Endothelial cell of umbilical vein (primary cell): ENCODE data around the gene ZNF362. TPM values are rescaled to one million over a fixed set of nuclear protein-coding genes. Genes with fewer than 3 reads are reported as not detected.

Experiments
- BruUV-seq: library from RNA; stranded (reverse); fragments of 400-500 nt; replicated peaks from 2 replicates; lab custom pipeline; 2021; lab: Mats Ljungman, UMichigan
- CTCF ChIA-PET: fragments of 300-600, 350-600 bp; sonication (Branson Sonifier 250); formaldehyde crosslinking; loops from one replicate; lab custom pipeline; 2021; ENCODE audit warnings: antibody characterized with exemption, inconsistent platforms; lab: Charles Lee
- POLR2A ChIA-PET: fragments of 300-600, 350-600 bp; sonication (Branson Sonifier 250); formaldehyde crosslinking; loops from one replicate; lab custom pipeline; 2021; ENCODE audit warnings: antibody characterized with exemption, inconsistent platforms; lab: Charles Lee
- DNase-seq: peaks from one replicate; pipeline ENCODE4 v3.0.0-alpha.2; 2011; ENCODE audit warnings: low read depth, low spot score
- FAIRE-seq: peaks from 2 replicates; lab custom pipeline; 2011; peaks lifted over from hg19 to GRCh38; lab: Jason Lieb, UNC
- H2AFZ ChIP-seq: 2 replicates; pipeline ENCODE4 v1.6.0; 2012; ENCODE audit warnings: low read depth, low read length, control low read depth, inconsistent platforms
- H3K27ac ChIP-seq: 2 replicates; pipeline ENCODE4 v1.5.1; 2011; ENCODE audit warnings: low read depth, mild to moderate bottlenecking, control low read depth, low read length, moderate library complexity; ENCODE audit not compliant: insufficient read depth
- H3K27me3 ChIP-seq, 2 experiments: 2 replicates each; pipeline versions ENCODE4 v1.6.0 to v1.6.1; 2011; ENCODE audit warnings: low read length in 2 of 2, mixed read lengths in 1 of 2; ENCODE audit not compliant: control insufficient read depth in 2 of 2, insufficient read depth in 2 of 2
- H3K36me3 ChIP-seq, 2 experiments: 2 replicates in 1 of 2; 3 replicates in 1 of 2; pipeline ENCODE4 v1.5.1; 2011; ENCODE audit warnings: low read length in 2 of 2, mild to moderate bottlenecking in 1 of 2, moderate library complexity in 1 of 2; ENCODE audit not compliant: control insufficient read depth in 2 of 2, insufficient read depth in 2 of 2; ENCODE audit errors: extremely low read depth in 1 of 2
- H3K4me1 ChIP-seq: 3 replicates; pipeline ENCODE4 v1.5.1; 2011; ENCODE audit warnings: mild to moderate bottlenecking, low read length; ENCODE audit not compliant: control insufficient read depth, insufficient read depth; ENCODE audit errors: extremely low read depth
- H3K4me2 ChIP-seq: 2 replicates; pipeline ENCODE4 v1.6.1; 2011; ENCODE audit warnings: low read length, control low read depth, mixed read lengths; ENCODE audit not compliant: insufficient read depth
- H3K4me3 ChIP-seq, 3 experiments: fragments of 200-600 bp in 1 of 3; sonication (generic), shearing (Covaris generic) in 1 of 3; replicated peaks in 1 of 3; 2 replicates each; pipeline ENCODE4 v1.5.1; 2011 to 2016; ENCODE audit warnings: control low read depth in 3 of 3, low read length in 3 of 3, mild to moderate bottlenecking in 2 of 3, inconsistent platforms in 1 of 3, low read depth in 1 of 3, moderate library complexity in 1 of 3; ENCODE audit not compliant: insufficient read depth in 1 of 3
- H3K79me2 ChIP-seq: 2 replicates; pipeline ENCODE4 v1.6.0; 2012; ENCODE audit warnings: low read length, inconsistent platforms; ENCODE audit not compliant: control insufficient read depth, insufficient read depth
- H3K9ac ChIP-seq: replicated peaks from 2 replicates; pipeline ENCODE3; 2011; ENCODE audit warnings: low read length, control low read depth; ENCODE audit not compliant: insufficient read depth; ENCODE audit errors: extremely low read depth
- H3K9me1 ChIP-seq: replicated peaks from 3 replicates; pipeline ENCODE4 v1.6.0; 2011; ENCODE audit warnings: mild to moderate bottlenecking, low read length; ENCODE audit not compliant: control insufficient read depth, insufficient read depth; ENCODE audit errors: extremely low read depth
- H3K9me3 ChIP-seq: replicated peaks from 2 replicates; pipeline ENCODE4 v1.5.1; 2012; ENCODE audit warnings: low read length, inconsistent platforms; ENCODE audit not compliant: control insufficient read depth, insufficient read depth
- H4K20me1 ChIP-seq: replicated peaks from 2 replicates; pipeline ENCODE3; 2011; ENCODE audit warnings: mild to moderate bottlenecking, low read length; ENCODE audit not compliant: control insufficient read depth, insufficient read depth; ENCODE audit errors: extremely low read depth
- EZH2 ChIP-seq: IDR thresholded peaks from 2 replicates; pipeline ENCODE4 v1.6.1; 2012; ENCODE audit warnings: borderline replicate concordance, low read depth, mild to moderate bottlenecking, moderate library complexity, low read length, inconsistent platforms; ENCODE audit not compliant: severe bottlenecking
- FOS ChIP-seq: IDR thresholded peaks from 2 replicates; pipeline ENCODE4 v1.6.1; 2011; ENCODE audit warnings: mild to moderate bottlenecking, low read length, moderate library complexity, borderline replicate concordance; ENCODE audit not compliant: insufficient read depth
- GATA2 ChIP-seq: IDR thresholded peaks from 2 replicates; pipeline ENCODE4 v1.7.0; 2011; ENCODE audit warnings: low read depth, mild to moderate bottlenecking, moderate library complexity, mixed read lengths, low read length; ENCODE audit not compliant: insufficient read length, insufficient read depth
- JUN ChIP-seq: IDR thresholded peaks from 2 replicates; pipeline ENCODE4 v1.6.1; 2011; ENCODE audit warnings: borderline replicate concordance, low read depth; ENCODE audit not compliant: insufficient read length, insufficient read depth
- MYC ChIP-seq: IDR thresholded peaks from one replicate; pipeline ENCODE4 v1.6.1; 2011; ENCODE audit warnings: mild to moderate bottlenecking, low read depth, low read length
- POLR2A ChIP-seq: IDR thresholded peaks from 2 replicates; pipeline ENCODE4 v1.6.1; 2012; ENCODE audit warnings: low read depth, mild to moderate bottlenecking, control low read depth, low read length
- POLR2AphosphoS5 ChIP-seq: IDR thresholded peaks from 2 replicates; pipeline ENCODE4 v1.6.1; 2012; ENCODE audit warnings: low read depth, mild to moderate bottlenecking, control low read depth, low read length, moderate library complexity; ENCODE audit not compliant: insufficient read depth
- dilution Hi-C: fragments of 300-500 bp; cut with MboI; formaldehyde crosslinking; loops from one replicate; pipeline ENCODE4 v1.15.0; 2019; ENCODE audit warnings: low sequenced_read_pairs; ENCODE audit not compliant: extremely low pct_ligation_motif_present
- intact Hi-C: fragments of 100-400 bp; cut with micrococcal nuclease; formaldehyde crosslinking; loops from one replicate; pipeline ENCODE4 v1.10.0; 2022
- polyA plus RNA-seq, 4 experiments: library from polyadenylated mRNA; depleted of rRNA in 3 of 4; stranded (reverse) in 3 of 4; unstranded in 1 of 4; fragments of >200 nt; gene quantifications; 2 replicates each; pipeline versions ENCODE4 v1.2.1 to v1.2.3, GENCODE V29; 2011 to 2012; ENCODE audit warnings: missing spikeins in 1 of 4
- total RNA-seq: library from RNA; stranded (reverse); gene quantifications from 2 replicates; pipeline ENCODE4 v1.2.3, GENCODE V29; 2021
- TF ChIP-seq, protein P1 (sequence below), 2 donors: IDR thresholded peaks; 1 replicate in 1 of 2; 2 replicates in 1 of 2; pipeline ENCODE4 v1.5.1; 2011; ENCODE audit warnings: low read length in 2 of 2, mild to moderate bottlenecking in 2 of 2, moderate library complexity in 2 of 2, control low read depth in 1 of 2, inconsistent platforms in 1 of 2, low read depth in 1 of 2; ENCODE audit not compliant: insufficient read depth in 1 of 2; ENCODE audit errors: extremely low read depth in 1 of 2
- TF ChIP-seq, protein P2 (sequence below): IDR thresholded peaks from 2 replicates; pipeline ENCODE4 v1.6.1; 2011; ENCODE audit not compliant: insufficient read depth, insufficient read length

ZNF362 gene
- total and polyA plus RNA-seq, 2 donors (not counting 3 experiments of a cell fraction or from before 2014, with no cell fraction given): 28.4 to 35.3 TPM

DNA sequence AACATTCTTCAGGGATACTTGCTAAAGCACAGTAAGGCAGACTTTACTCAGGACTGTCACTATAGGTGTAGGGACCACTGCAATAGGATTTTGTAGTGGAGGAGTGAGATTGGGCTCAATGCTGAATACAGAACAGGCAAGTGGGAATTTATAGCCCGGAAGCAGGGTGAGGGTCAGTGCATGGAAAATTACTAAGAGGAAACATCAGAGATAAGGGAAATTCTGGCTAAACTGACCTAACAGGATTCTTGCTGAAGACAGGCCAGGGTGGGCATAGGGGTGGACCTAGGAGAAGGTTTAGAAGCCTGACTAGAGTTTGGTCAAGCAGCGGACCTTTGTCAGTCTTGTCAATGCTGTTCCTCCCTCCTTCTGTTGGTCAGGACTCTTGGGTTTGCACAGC lies 20.8 kb upstream of the ZNF362 start:
- no peak overlapping the region for H3K27ac ChIP-seq
- H3K4me2 ChIP-seq: no peak overlapping the region
- dilution Hi-C loops (no loop called here), intact Hi-C loops (no loop called here)
- DNase-seq (no peak), FAIRE-seq (no peak)
- BruUV-seq: no TSS peak
- CTCF ChIA-PET: no interaction called here
- no peaks in the 10 kb centered on the region for H3K9me3 ChIP-seq
- H3K4me1 ChIP-seq: peaks cover 18% of the 10 kb centered on the region
- H3K4me3 ChIP-seq: no peak overlapping the region
- H3K9me1 ChIP-seq: no peaks in the 10 kb centered on the region
- H3K79me2 ChIP-seq: no peaks in the 10 kb centered on the region
- POLR2A ChIA-PET: no interaction called here
- no peaks in the 10 kb centered on the region for H4K20me1 ChIP-seq
- peaks cover 0 to 2% of the 10 kb centered on the region in 2 experiments for H3K27me3 ChIP-seq
- H2AFZ ChIP-seq: no peak overlapping the region
- TF ChIP-seq JUN: no peak
- TF ChIP-seq GATA2: no peak
- TF ChIP-seq, protein P1, sequence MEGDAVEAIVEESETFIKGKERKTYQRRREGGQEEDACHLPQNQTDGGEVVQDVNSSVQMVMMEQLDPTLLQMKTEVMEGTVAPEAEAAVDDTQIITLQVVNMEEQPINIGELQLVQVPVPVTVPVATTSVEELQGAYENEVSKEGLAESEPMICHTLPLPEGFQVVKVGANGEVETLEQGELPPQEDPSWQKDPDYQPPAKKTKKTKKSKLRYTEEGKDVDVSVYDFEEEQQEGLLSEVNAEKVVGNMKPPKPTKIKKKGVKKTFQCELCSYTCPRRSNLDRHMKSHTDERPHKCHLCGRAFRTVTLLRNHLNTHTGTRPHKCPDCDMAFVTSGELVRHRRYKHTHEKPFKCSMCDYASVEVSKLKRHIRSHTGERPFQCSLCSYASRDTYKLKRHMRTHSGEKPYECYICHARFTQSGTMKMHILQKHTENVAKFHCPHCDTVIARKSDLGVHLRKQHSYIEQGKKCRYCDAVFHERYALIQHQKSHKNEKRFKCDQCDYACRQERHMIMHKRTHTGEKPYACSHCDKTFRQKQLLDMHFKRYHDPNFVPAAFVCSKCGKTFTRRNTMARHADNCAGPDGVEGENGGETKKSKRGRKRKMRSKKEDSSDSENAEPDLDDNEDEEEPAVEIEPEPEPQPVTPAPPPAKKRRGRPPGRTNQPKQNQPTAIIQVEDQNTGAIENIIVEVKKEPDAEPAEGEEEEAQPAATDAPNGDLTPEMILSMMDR (IDR thresholded peaks at IDR 0.05; ENCODE audit: extremely low read depth in 1 of 2, insufficient read depth in 1 of 2, low read depth in 1 of 2, low read length in 2 of 2): no peak
- no peak for TF ChIP-seq EZH2
- TF ChIP-seq POLR2AphosphoS5: no peak
- no peak for TF ChIP-seq MYC
- no peak for TF ChIP-seq POLR2A
- TF ChIP-seq FOS: no peak
- TF ChIP-seq, protein P2, sequence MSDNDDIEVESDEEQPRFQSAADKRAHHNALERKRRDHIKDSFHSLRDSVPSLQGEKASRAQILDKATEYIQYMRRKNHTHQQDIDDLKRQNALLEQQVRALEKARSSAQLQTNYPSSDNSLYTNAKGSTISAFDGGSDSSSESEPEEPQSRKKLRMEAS: no peak
- H3K36me3 ChIP-seq: no peaks in the 10 kb centered on the region
- no peak overlapping the region for H3K9ac ChIP-seq
